K562 (cell line): ENCODE data around the gene KRTAP10-6. TPM values are rescaled to one million over a fixed set of nuclear protein-coding genes. Genes with fewer than 3 reads are reported as not detected.

Experiments used
- ARID1B ChIP-seq: fragments of 450-650 bp; IDR thresholded peaks from 2 replicates; pipeline ENCODE4 v1.6.1; 2016; ENCODE audit warnings: antibody characterized with exemption, mild to moderate bottlenecking, inconsistent platforms
- ATF7 ChIP-seq: fragments of 450-650 bp; IDR thresholded peaks from 2 replicates; pipeline ENCODE4 v1.7.1; 2014; ENCODE audit warnings: mild to moderate bottlenecking, moderate library complexity
- BDP1 ChIP-seq: IDR thresholded peaks from 3 replicates; pipeline ENCODE4 v1.6.1; 2011; ENCODE audit not compliant: insufficient read length, insufficient read depth
- CBX5 ChIP-seq: IDR thresholded peaks from 2 replicates; pipeline ENCODE4 v1.6.1; 2014; ENCODE audit warnings: low read depth, borderline replicate concordance
- CREM ChIP-seq: IDR thresholded peaks from 2 replicates; pipeline ENCODE4 v1.6.1; 2014; ENCODE audit warnings: antibody characterized with exemption, low read depth
- ELF1 ChIP-seq: fragments of 200-800 bp; sonication (Bioruptor generic); IDR thresholded peaks from 2 replicates; pipeline ENCODE4 v1.6.1; 2016; ENCODE audit warnings: missing genetic modification characterization, missing compliant biosample characterization
- GABPB1 ChIP-seq: sonication (generic); formaldehyde crosslinking; IDR thresholded peaks from 2 replicates; pipeline ENCODE4 v1.8.0; 2022; ENCODE audit warnings: mild to moderate bottlenecking, missing genetic modification reagents
- ILK ChIP-seq: fragments of 450-650 bp; IDR thresholded peaks from 2 replicates; pipeline ENCODE4 v1.6.1; 2016; ENCODE audit warnings: missing genetic modification characterization, low read depth, mild to moderate bottlenecking, missing compliant biosample characterization, moderate library complexity, borderline replicate concordance
- LCOR ChIP-seq: sonication (generic); formaldehyde crosslinking; IDR thresholded peaks from 2 replicates; pipeline ENCODE4 v1.8.0; 2022; ENCODE audit warnings: mild to moderate bottlenecking, missing genetic modification reagents
- NR4A1 ChIP-seq, 2 experiments: fragments of 250-450 bp in 1 of 2; fragments of 450-650 bp in 1 of 2; sonication (Bioruptor Pico) in 1 of 2; IDR thresholded peaks; 2 replicates each; pipeline versions ENCODE4 v1.4.0 to v1.6.1; 2016 to 2020; ENCODE audit warnings: mild to moderate bottlenecking in 2 of 2, missing compliant biosample characterization in 1 of 2, missing genetic modification characterization in 1 of 2, moderate library complexity in 1 of 2
- TGIF2 ChIP-seq: sonication (generic); formaldehyde crosslinking; IDR thresholded peaks from 2 replicates; pipeline ENCODE4 v1.8.1; 2022; ENCODE audit warnings: mild to moderate bottlenecking, missing genetic modification reagents, moderate library complexity
- THRAP3 ChIP-seq: fragments of 450-650 bp; IDR thresholded peaks from 2 replicates; pipeline ENCODE4 v1.6.1; 2016; ENCODE audit warnings: mild to moderate bottlenecking, inconsistent platforms, borderline replicate concordance
- polyA plus RNA-seq, 8 experiments: library from polyadenylated mRNA; depleted of rRNA in 4 of 8; stranded (reverse) in 5 of 8; unstranded in 3 of 8; fragments of >200 nt; fragmentation: Nextera tagmentation in 2 of 8; fragmentation: Illumina TruSeq in 1 of 8; extraction: Ambion mirVana in 2 of 8; extraction: Trizol in 1 of 8; gene quantifications; 2 replicates each; pipeline versions ENCODE4 v1.2.1 to v1.2.3, GENCODE V29; 2011 to 2014; ENCODE audit warnings: inconsistent platforms in 1 of 8, missing spikeins in 1 of 8
- total RNA-seq, 7 experiments: library from RNA; depleted of rRNA in 6 of 7; stranded (reverse); fragments of >200 nt in 6 of 7; fragmentation: Illumina TruSeq in 2 of 7; extraction: Trizol in 2 of 7; gene quantifications; 2 replicates each; pipeline versions ENCODE4 v1.2.1 to v1.2.3, GENCODE V29; 2011 to 2021; ENCODE audit warnings: low replicate concordance in 1 of 7
- TF ChIP-seq, protein P1 (sequence below): fragments of 250-450 bp; sonication (Bioruptor Pico); IDR thresholded peaks from 2 replicates; pipeline ENCODE4 v1.4.0; 2020
- TF ChIP-seq, protein P2 (sequence below): fragments of 250-450 bp; sonication (Bioruptor Pico); IDR thresholded peaks from 2 replicates; pipeline ENCODE4 v1.4.0; 2020; ENCODE audit warnings: mild to moderate bottlenecking, moderate library complexity
- TF ChIP-seq, protein P3 (sequence below), 2 experiments: fragments of 200-800 bp in 1 of 2; sonication (Bioruptor generic) in 1 of 2; sonication (generic) in 1 of 2; formaldehyde crosslinking in 1 of 2; IDR thresholded peaks in 1 of 2; conservative IDR thresholded peaks in 1 of 2; 2 replicates each; pipeline versions ENCODE4 v1.5.0 to v1.6.1; 2016 to 2020; ENCODE audit warnings: missing compliant biosample characterization in 1 of 2, missing genetic modification characterization in 1 of 2, missing genetic modification reagents in 1 of 2
- TF ChIP-seq, protein P4 (sequence below), 3 experiments: fragments of 200-800 bp in 1 of 3; fragments of 250-450 bp in 1 of 3; fragments of 450-650 bp in 1 of 3; sonication (Bioruptor Pico) in 1 of 3; sonication (Bioruptor generic) in 1 of 3; formaldehyde crosslinking in 1 of 3; IDR thresholded peaks; 2 replicates each; pipeline versions ENCODE4 v1.6.1 to v1.8.0; 2016 to 2022; ENCODE audit warnings: mild to moderate bottlenecking in 2 of 3, missing genetic modification characterization in 2 of 3, missing compliant biosample characterization in 1 of 3, moderate library complexity in 1 of 3

The KRTAP10-6 gene
- total and polyA plus RNA-seq, 9 of the 15 experiments (the other 6 are each of a cell fraction or from before 2014, with no cell fraction given): not detected

DNA sequence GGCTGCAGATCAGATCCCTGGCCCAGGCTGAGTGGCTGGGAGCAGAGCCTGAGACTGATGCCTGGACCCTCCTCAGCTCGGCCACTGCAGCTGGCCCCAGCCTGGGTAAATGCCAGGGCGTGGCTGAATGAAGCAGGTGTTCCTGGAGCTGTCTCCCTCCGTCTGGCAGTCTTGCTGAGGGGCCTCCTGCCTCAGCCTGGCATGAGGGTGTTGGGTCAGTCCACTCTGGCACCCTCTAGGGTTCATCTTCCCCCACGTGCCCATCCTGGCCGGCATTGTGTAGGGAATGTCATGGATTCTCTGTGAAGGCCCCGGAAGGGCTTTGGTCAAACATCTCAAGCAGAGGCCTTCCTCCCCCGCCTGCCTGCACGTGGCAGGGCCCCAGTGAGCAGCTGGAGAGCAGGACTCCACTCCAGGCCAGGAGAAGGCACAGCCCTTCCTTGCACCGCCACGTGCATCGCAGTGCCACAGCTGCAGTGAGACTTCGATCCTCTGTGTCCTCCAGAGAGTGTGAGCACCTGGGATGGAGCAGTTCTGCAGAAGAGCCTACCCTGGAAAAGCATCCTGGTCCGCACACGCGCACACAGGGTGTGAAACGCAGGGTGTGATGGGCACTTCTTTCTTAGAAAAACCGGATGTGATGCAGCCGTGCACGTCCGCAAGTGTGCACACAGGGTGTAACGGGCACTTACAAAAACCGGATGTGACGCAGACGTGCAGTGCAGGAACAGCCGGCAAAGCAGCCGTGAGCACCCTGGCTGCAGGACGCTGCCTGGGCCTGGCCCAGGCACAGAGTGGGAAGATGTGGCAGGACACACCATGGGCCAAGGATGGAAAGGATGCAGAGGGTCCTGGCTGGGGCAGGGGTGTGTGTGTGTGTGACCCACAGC, 23.4 kb downstream of the KRTAP10-6 start (continued):
- TF ChIP-seq ELF1 (tag): no peak
- peak; percentile 89 for TF ChIP-seq CREM
- peak; percentile 83 for TF ChIP-seq GABPB1 (CRISPR knock-in tag)
- no peak for TF ChIP-seq CBX5
- TF ChIP-seq, protein P1, sequence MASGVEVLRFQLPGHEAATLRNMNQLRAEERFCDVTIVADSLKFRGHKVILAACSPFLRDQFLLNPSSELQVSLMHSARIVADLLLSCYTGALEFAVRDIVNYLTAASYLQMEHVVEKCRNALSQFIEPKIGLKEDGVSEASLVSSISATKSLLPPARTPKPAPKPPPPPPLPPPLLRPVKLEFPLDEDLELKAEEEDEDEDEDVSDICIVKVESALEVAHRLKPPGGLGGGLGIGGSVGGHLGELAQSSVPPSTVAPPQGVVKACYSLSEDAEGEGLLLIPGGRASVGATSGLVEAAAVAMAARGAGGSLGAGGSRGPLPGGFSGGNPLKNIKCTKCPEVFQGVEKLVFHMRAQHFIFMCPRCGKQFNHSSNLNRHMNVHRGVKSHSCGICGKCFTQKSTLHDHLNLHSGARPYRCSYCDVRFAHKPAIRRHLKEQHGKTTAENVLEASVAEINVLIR (CRISPR knock-in tag): 0 out of 2 replicates have a peak, but pooled peaks have one; percentile 57
- TF ChIP-seq, protein P2, sequence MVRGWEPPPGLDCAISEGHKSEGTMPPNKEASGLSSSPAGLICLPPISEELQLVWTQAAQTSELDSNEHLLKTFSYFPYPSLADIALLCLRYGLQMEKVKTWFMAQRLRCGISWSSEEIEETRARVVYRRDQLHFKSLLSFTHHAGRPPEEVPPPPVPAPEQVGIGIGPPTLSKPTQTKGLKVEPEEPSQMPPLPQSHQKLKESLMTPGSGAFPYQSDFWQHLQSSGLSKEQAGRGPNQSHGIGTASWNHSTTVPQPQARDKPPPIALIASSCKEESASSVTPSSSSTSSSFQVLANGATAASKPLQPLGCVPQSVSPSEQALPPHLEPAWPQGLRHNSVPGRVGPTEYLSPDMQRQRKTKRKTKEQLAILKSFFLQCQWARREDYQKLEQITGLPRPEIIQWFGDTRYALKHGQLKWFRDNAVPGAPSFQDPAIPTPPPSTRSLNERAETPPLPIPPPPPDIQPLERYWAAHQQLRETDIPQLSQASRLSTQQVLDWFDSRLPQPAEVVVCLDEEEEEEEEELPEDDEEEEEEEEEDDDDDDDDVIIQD (CRISPR knock-in tag): no peak
- TF ChIP-seq, protein P3, sequence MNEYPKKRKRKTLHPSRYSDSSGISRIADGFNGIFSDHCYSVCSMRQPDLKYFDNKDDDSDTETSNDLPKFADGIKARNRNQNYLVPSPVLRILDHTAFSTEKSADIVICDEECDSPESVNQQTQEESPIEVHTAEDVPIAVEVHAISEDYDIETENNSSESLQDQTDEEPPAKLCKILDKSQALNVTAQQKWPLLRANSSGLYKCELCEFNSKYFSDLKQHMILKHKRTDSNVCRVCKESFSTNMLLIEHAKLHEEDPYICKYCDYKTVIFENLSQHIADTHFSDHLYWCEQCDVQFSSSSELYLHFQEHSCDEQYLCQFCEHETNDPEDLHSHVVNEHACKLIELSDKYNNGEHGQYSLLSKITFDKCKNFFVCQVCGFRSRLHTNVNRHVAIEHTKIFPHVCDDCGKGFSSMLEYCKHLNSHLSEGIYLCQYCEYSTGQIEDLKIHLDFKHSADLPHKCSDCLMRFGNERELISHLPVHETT (CRISPR knock-in tag; conservative IDR thresholded peaks at IDR 0.05 in 1 of 2, IDR thresholded peaks at IDR 0.05 in 1 of 2): no peak
- no peak for TF ChIP-seq ILK (tag)
- TF ChIP-seq ARID1B: no peak
- peak; percentile 20; the same call in 1 of the 2 replicates for TF ChIP-seq TGIF2 (CRISPR knock-in tag)
- no peak for TF ChIP-seq NR4A1 (CRISPR knock-in tag; IDR thresholded peaks at IDR 0.05)
- TF ChIP-seq NR4A1 (tag; IDR thresholded peaks at IDR 0.05): no peak
- no peak for TF ChIP-seq BDP1
- TF ChIP-seq ATF7: peak; percentile 35; the same call in 1 of the 2 replicates
- no peak for TF ChIP-seq LCOR (CRISPR knock-in tag)
- TF ChIP-seq, protein P4, sequence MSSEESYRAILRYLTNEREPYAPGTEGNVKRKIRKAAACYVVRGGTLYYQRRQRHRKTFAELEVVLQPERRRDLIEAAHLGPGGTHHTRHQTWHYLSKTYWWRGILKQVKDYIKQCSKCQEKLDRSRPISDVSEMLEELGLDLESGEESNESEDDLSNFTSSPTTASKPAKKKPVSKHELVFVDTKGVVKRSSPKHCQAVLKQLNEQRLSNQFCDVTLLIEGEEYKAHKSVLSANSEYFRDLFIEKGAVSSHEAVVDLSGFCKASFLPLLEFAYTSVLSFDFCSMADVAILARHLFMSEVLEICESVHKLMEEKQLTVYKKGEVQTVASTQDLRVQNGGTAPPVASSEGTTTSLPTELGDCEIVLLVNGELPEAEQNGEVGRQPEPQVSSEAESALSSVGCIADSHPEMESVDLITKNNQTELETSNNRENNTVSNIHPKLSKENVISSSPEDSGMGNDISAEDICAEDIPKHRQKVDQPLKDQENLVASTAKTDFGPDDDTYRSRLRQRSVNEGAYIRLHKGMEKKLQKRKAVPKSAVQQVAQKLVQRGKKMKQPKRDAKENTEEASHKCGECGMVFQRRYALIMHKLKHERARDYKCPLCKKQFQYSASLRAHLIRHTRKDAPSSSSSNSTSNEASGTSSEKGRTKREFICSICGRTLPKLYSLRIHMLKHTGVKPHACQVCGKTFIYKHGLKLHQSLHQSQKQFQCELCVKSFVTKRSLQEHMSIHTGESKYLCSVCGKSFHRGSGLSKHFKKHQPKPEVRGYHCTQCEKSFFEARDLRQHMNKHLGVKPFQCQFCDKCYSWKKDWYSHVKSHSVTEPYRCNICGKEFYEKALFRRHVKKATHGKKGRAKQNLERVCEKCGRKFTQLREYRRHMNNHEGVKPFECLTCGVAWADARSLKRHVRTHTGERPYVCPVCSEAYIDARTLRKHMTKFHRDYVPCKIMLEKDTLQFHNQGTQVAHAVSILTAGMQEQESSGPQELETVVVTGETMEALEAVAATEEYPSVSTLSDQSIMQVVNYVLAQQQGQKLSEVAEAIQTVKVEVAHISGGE (CRISPR knock-in tag; IDR thresholded peaks at IDR 0.05): peak in 2 of 3 experiments; percentile 51 to 65; a peak in 2 of 6 replicates
- no peak for TF ChIP-seq THRAP3
